22Rv1 (cell line): ENCODE data around the gene PLXNB1.

Source experiments
- ZFX ChIP-seq: fragments of 450-650 bp; IDR thresholded peaks from 2 replicates; pipeline ENCODE4 v1.6.1; 2017; ENCODE audit warnings: antibody characterized with exemption, borderline replicate concordance
- TF ChIP-seq, protein P1 (sequence below): fragments of 450-650 bp; IDR thresholded peaks from 2 replicates; pipeline ENCODE4 v1.5.1; 2017; ENCODE audit warnings: mild to moderate bottlenecking

DNA sequence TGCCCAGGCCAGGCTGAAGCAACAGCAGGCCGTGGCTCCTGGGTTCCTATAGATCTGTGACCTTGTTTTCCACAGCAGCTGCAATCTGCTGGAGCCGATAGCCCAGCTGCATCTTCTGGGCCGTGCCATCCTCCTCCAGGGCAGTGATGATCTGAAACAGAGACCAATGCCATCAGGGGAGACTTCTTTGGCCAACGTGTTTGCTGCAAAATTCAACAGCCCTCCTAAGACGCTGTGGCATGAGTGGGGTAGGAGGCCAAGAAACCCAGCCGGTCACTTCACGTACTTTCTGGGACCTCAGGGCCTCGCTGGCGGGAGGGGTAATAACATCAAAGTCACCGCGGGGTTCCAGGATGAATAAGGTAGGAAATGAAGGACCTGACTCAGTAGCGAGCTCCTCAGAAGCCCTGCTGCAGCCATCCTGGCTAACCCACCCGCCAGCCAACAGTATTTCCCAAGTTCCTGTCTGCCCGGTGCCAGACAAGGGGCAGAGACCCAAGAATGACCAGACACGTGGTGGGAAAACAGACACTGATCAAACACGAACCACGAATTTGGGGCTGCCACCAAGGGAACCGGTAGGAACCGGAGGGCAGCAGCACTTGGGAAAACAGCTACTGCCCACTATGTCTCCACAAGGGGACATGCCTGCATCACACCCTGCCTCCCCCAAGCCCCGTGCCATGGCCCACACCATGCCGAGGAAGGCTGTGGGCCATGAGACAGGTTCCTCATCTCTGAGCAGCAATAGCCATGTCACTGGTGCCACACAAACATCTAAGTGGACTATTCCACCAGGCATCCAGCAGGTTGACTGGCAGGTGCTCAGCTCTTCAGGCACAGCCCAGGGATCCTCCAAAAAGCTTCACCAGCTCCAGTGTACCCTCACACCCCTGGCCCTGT lies 25.2 kb downstream of the PLXNB1 start:
- TF ChIP-seq, protein P1, sequence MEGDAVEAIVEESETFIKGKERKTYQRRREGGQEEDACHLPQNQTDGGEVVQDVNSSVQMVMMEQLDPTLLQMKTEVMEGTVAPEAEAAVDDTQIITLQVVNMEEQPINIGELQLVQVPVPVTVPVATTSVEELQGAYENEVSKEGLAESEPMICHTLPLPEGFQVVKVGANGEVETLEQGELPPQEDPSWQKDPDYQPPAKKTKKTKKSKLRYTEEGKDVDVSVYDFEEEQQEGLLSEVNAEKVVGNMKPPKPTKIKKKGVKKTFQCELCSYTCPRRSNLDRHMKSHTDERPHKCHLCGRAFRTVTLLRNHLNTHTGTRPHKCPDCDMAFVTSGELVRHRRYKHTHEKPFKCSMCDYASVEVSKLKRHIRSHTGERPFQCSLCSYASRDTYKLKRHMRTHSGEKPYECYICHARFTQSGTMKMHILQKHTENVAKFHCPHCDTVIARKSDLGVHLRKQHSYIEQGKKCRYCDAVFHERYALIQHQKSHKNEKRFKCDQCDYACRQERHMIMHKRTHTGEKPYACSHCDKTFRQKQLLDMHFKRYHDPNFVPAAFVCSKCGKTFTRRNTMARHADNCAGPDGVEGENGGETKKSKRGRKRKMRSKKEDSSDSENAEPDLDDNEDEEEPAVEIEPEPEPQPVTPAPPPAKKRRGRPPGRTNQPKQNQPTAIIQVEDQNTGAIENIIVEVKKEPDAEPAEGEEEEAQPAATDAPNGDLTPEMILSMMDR, result no peak
- no peak for TF ChIP-seq ZFX
